Ovary (tissue), 9 donors: ENCODE measurements around the gene BICRA. TPM values are rescaled to one million over a fixed set of nuclear protein-coding genes. Genes with fewer than 3 reads are reported as not detected.
"Not testable (repeated sequence)": the region's sequence is repeated elsewhere in the genome, so short reads cannot be mapped to it uniquely, and the experiment has no call there.

ENCODE experiments used
- DNase-seq, 5 donors: peaks; one replicate each; pipeline ENCODE4 v3.0.0-alpha.2; 2019 to 2020
- H3K27ac ChIP-seq, 2 donors: fragments of 200-600 bp; one replicate each; pipeline versions ENCODE4 v1.5.1 to v1.8.0; 2019 to 2022
- H3K27me3 ChIP-seq: fragments of 200-600 bp; one replicate; pipeline ENCODE4 v1.8.0; 2022
- H3K36me3 ChIP-seq: fragments of 200-600 bp; sonication (generic); one replicate; pipeline ENCODE4 v1.5.1; 2019
- H3K4me1 ChIP-seq: one replicate; pipeline ENCODE4 v1.8.1; 2013; ENCODE audit warnings: mild to moderate bottlenecking, moderate library complexity; ENCODE audit not compliant: insufficient read depth
- H3K4me3 ChIP-seq: fragments of 200-600 bp; sonication (generic); one replicate; pipeline ENCODE4 v1.5.1; 2017
- H3K9me3 ChIP-seq, 2 donors: fragments of 200-600 bp in 1 of 2; sonication (generic) in 1 of 2; one replicate each; pipeline versions ENCODE4 v1.5.1 to v1.8.1; 2013 to 2019; ENCODE audit warnings: mild to moderate bottlenecking in 1 of 2, moderate library complexity in 1 of 2
- EP300 ChIP-seq: sonication (generic); formaldehyde crosslinking; IDR thresholded peaks from one replicate; pipeline ENCODE4 v1.6.1; 2017; ENCODE audit warnings: antibody characterized with exemption
- POLR2A ChIP-seq: fragments of 450-650 bp; IDR thresholded peaks from one replicate; pipeline ENCODE4 v1.6.1; 2017; ENCODE audit warnings: antibody characterized with exemption, mild to moderate bottlenecking, moderate library complexity
- WGBS, 3 donors: extraction: QIAGEN DNeasy Blood & Tissue Kit in 1 of 3; methylation state at CpG; one replicate each; pipeline versions ENCODE4 v1.1.5 to v1.1.7; 2013 to 2017; 5-methylcytosine and 5-hydroxymethylcytosine counted together
- intact Hi-C, 4 donors: fragments of 100-400 bp; cut with DNase I; formaldehyde crosslinking; loops; one replicate each; pipeline versions ENCODE4 v1.11.0 to v1.15.1; 2022 to 2023
- polyA plus RNA-seq, 2 donors: library from polyadenylated mRNA; stranded (reverse); fragments of 200-250 nt in 1 of 2; fragments of 350-450 nt in 1 of 2; fragmentation: Illumina TruSeq in 1 of 2; extraction: RNeasy Lipid Tissue Mini Kit (QIAGEN cat#74804) in 1 of 2; gene quantifications; one replicate each; pipeline ENCODE4 v1.2.3, GENCODE V29; 2013 to 2014
- total RNA-seq, 7 donors: library from RNA; depleted of rRNA in 2 of 7; stranded (reverse); fragments of >200 nt in 2 of 7; fragmentation: NEBNext Ultra II Directional in 3 of 7; extraction: Animal tissue kit (Norgen Biotek cat#: 25700) in 3 of 7; gene quantifications; one replicate each; pipeline versions ENCODE4 v1.1.0 to v1.2.4, GENCODE V29; 2016 to 2023
- TF ChIP-seq, protein P1 (sequence below), 3 donors: fragments of 450-650 bp in 2 of 3; fragments of 200-600 bp in 1 of 3; IDR thresholded peaks; one replicate each; pipeline versions ENCODE4 v1.5.1 to v1.8.0; 2016 to 2022; ENCODE audit warnings: antibody characterized with exemption in 3 of 3, mild to moderate bottlenecking in 1 of 3
- donor health status: DM: no; HTN: no; CAD: no; lungs with moderate emphysema.
- donor health status: DM: no; HTN: no; CAD: no.
- donor health status: Bipolar disorder and iron deficiency.
- donor health status: DM: yes; HTN: yes; CAD: no.
- donor health status: DM: no; HTN: no; CAD: no.
- donor health status: DM: yes; HTN: yes; CAD: no.

The BICRA gene
- total and polyA plus RNA-seq, 9 donors, result 3.7 to 21.7 (median 12.9) TPM

- 26 to 39% (median 36%) methylated on average over 4 of the region's 4 CpGs for WGBS, 3 donors
- no peaks in the 10 kb centered on the region for H3K36me3 ChIP-seq
- H3K27ac ChIP-seq, result peak overlapping the region in 1 of 2 donors; percentile 5
- no peaks in the 10 kb centered on the region for H3K27me3 ChIP-seq
- no peak overlapping the region for H3K4me3 ChIP-seq
- DNase-seq, result no peak
- intact Hi-C loops, result no loop called here
- no peaks in the 10 kb centered on the region for H3K9me3 ChIP-seq
- H3K4me1 ChIP-seq, result peaks cover 14% of the 10 kb centered on the region
- TF ChIP-seq, protein P1, sequence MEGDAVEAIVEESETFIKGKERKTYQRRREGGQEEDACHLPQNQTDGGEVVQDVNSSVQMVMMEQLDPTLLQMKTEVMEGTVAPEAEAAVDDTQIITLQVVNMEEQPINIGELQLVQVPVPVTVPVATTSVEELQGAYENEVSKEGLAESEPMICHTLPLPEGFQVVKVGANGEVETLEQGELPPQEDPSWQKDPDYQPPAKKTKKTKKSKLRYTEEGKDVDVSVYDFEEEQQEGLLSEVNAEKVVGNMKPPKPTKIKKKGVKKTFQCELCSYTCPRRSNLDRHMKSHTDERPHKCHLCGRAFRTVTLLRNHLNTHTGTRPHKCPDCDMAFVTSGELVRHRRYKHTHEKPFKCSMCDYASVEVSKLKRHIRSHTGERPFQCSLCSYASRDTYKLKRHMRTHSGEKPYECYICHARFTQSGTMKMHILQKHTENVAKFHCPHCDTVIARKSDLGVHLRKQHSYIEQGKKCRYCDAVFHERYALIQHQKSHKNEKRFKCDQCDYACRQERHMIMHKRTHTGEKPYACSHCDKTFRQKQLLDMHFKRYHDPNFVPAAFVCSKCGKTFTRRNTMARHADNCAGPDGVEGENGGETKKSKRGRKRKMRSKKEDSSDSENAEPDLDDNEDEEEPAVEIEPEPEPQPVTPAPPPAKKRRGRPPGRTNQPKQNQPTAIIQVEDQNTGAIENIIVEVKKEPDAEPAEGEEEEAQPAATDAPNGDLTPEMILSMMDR (IDR thresholded peaks at IDR 0.05), result no peak
- TF ChIP-seq POLR2A, result no peak
- no peak for TF ChIP-seq EP300
These were observed 117.5 kb downstream of the BICRA start for GRCh38 chr19:47726467-47726866.

DNA sequence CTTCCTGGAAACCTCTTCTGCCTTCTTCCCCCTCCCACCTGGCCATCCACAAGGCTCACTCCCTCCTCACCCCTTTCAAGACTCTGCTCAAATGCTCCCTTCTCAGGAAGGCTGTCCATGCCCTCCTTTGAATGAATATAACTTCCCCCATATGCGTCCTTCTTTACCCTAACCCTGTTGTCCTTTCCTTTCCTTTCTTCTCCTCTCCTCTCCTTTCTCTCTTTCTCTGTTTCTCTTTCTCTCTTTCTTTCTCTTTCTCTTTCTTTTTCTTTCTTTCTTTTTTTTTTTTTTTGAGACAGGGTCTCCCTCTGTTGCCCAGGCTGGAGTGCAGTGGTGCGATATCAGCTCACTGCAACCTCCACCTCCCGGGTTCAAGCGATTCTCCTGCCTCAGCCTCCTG is 119.4 kb downstream of the BICRA start:
- H3K36me3 ChIP-seq, H3K27me3 ChIP-seq, H3K4me3 ChIP-seq, intact Hi-C loops, H3K9me3 ChIP-seq, DNase-seq: not testable (repeated sequence)
- 86 to 99% (median 95%) methylated on average over 4 of the region's 4 CpGs for WGBS, 3 donors
- peak overlapping the region in 1 of 2 donors; percentile 82 for H3K27ac ChIP-seq
- H3K4me1 ChIP-seq, result peaks cover 14% of the 10 kb centered on the region

DNA sequence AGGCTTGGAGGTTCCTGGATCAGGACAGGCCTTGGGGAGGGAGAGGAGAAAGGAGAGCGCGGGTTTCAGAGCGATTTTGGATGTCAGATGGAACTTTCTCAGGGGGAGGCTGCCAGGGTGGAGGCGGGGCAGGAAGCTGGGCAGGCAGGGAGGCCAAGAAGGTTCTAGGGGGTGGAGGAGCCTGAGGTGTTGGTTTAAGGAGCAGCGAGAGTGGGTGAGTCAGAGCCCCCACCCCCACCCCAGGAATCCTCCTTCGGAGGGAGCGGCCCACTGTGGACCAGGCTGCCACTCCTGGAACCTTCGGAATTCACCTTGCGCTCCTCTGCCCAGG is 120.5 kb downstream of the BICRA start:
- no peaks in the 10 kb centered on the region for H3K27me3 ChIP-seq
- peak overlapping the region; percentile 82 to 93 for H3K27ac ChIP-seq
- H3K9me3 ChIP-seq, result no peaks in the 10 kb centered on the region
- no peak for TF ChIP-seq EP300
- TF ChIP-seq, protein P1 (IDR thresholded peaks at IDR 0.05), result no peak
- TF ChIP-seq POLR2A, result no peak
- DNase-seq, result peak; percentile 73 to 81 (median 78)
- intact Hi-C loops, result no loop called here
- peak overlapping the region; percentile 23 for H3K4me3 ChIP-seq
- no peaks in the 10 kb centered on the region for H3K36me3 ChIP-seq
- peaks cover 14% of the 10 kb centered on the region for H3K4me1 ChIP-seq
- WGBS, 3 donors, result 2 to 12% (median 10%) methylated on average over 8 to 9 of the region's 9 CpGs

- no peak for TF ChIP-seq POLR2A
- no peak for TF ChIP-seq EP300
- TF ChIP-seq, protein P1 (IDR thresholded peaks at IDR 0.05), result no peak
- 28 to 38% (median 31%) methylated on average over 23 to 30 of the region's 30 CpGs for WGBS, 3 donors
- H3K36me3 ChIP-seq, result no peaks in the 10 kb centered on the region
- peak overlapping the region; percentile 23 for H3K4me3 ChIP-seq
- H3K27ac ChIP-seq, result peak overlapping the region; percentile 82 to 93
- H3K27me3 ChIP-seq, result no peaks in the 10 kb centered on the region
- peak; percentile 66 to 84 (median 75) for DNase-seq
- peaks cover 14% of the 10 kb centered on the region for H3K4me1 ChIP-seq
- H3K9me3 ChIP-seq, result no peaks in the 10 kb centered on the region
- intact Hi-C loops, result loop anchor here in 1 of 4 donors (10.0 kb wide), 1 partner anchor 1865 kb away; the partner anchor contains the start of gene PRR12
These were observed 121.0 kb downstream of the BICRA start for GRCh38 chr19:47729799-47730520.

- DNase-seq, result no peak
- intact Hi-C loops, result loop anchor here in 1 of 4 donors (10.0 kb wide), 1 partner anchor 1864 kb away; the partner anchor contains the start of gene PRR12
- H3K27ac ChIP-seq, result peak overlapping the region; percentile 82 to 93
- 89 to 92% (median 89%) methylated on average over 8 of the region's 8 CpGs for WGBS, 3 donors
- no peaks in the 10 kb centered on the region for H3K27me3 ChIP-seq
- H3K4me1 ChIP-seq, result peaks cover 14% of the 10 kb centered on the region
- no peaks in the 10 kb centered on the region for H3K9me3 ChIP-seq
- TF ChIP-seq, protein P1 (IDR thresholded peaks at IDR 0.05), result no peak
- TF ChIP-seq EP300, result no peak
- TF ChIP-seq POLR2A, result no peak
- no peaks in the 10 kb centered on the region for H3K36me3 ChIP-seq
- no peak overlapping the region for H3K4me3 ChIP-seq
These were observed 121.6 kb downstream of the BICRA start for GRCh38 chr19:47730521-47730889.
